Activated CD4-positive, alpha-beta T cell treated with anti-CD3 and anti-CD28 coated beads for 24 hours (primary cell): Measurements from ENCODE around the gene EIF1AD.
"Not testable (repeated sequence)": the region's sequence is repeated elsewhere in the genome, so short reads cannot be mapped to it uniquely, and the experiment has no call there.

Experiments
- DNase-seq, 2 donors: peaks; one replicate each; pipeline ENCODE4 v3.0.0-alpha.2; 2020; ENCODE audit warnings: low read depth in 2 of 2

The EIF1AD gene

DNA sequence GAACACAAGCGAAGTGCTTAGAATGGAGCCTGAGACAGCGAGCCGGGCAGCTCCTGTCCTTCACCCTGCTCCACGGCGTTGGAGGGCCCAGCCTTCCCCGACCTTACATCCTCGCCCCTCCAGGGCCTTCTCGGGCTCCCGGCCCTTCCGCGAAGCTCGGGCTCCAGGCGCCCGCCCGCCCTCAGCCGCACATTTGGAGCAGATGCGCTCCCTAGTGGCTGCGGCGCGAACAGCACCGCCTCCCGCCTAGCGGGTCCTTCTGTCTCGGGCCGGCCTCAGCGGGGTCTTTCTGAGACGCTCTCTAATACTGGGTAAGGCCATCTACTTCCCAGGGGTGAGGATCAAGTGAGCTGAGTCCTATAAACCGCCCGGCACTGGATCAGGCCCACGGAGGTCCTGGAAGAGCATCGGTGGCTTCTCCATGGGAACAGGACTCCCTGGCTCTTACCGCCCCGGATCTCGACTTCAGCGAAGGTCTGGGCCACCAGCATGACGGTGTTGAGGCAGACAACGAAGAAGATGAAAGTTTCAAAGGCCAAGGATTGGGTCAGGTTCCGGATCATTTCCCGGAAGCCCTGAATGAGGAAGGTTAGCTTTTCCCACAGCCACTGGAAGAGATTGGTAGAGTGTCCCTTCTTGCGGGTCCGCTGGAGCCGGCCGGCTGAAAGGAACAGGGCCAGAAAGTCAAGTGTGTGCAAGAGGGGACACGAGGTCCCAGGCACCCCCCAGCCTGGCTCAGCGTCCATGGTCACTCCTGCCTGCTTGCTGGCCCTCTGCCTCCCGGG lies 20.6 kb upstream of the EIF1AD start:
- peak; percentile 76 to 78 for DNase-seq

GRCh38 chr11:66020618-66021357 lies 18.8 kb upstream of the EIF1AD start:
- no peak for DNase-seq

- DNase-seq: no peak
These were observed 18.3 kb upstream of the EIF1AD start for GRCh38 chr11:66020212-66020611.

- no peak for DNase-seq
These were observed 15.4 kb upstream of the EIF1AD start for GRCh38 chr11:66017321-66017720.

- DNase-seq: no peak
These were observed 14.8 kb upstream of the EIF1AD start for GRCh38 chr11:66016793-66017177.

DNA sequence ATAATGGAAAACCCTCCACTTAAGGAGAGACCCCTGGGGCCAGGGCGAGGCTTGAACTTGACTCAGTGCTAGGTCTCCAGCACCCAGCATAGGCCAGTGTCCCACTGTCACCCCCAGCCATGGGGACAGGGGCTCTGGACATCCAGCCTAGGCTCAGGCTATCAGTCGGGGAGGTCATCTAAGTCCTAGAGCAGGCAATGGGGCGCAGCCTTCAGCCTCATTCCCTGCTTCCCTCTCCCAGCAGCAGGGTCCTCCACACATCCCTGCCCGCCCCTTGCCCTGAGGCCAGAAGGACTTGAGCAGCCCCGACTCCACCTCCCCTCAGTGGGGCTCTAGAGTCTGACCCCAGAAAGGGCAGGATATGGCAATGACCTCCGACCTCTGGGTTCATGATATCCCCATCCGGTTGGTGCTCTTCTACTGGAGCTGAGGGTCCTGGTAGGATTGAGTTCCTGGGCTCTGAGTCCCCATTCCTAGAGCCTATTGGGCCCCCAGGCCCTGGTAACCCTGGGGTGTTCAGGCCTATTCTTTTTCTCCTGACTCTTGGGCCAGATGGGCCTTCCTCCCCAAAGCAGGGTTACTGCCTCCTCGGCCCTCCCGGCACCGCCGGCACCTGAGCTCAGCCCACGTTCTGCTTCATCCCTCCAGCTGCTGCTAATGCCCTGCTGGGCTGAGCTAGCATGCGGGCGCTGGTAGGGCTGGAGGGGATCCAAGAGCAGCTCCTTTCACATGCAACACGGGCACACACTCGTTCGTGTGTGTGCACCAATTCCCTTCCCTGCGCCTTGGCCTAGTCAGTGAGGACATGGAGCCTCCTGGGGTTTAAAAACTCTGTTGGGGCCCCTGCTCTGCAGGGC lies 14.2 kb upstream of the EIF1AD start:
- DNase-seq: no peak

- no peak for DNase-seq
These were observed 13.5 kb upstream of the EIF1AD start for GRCh38 chr11:66015454-66015881.

DNA sequence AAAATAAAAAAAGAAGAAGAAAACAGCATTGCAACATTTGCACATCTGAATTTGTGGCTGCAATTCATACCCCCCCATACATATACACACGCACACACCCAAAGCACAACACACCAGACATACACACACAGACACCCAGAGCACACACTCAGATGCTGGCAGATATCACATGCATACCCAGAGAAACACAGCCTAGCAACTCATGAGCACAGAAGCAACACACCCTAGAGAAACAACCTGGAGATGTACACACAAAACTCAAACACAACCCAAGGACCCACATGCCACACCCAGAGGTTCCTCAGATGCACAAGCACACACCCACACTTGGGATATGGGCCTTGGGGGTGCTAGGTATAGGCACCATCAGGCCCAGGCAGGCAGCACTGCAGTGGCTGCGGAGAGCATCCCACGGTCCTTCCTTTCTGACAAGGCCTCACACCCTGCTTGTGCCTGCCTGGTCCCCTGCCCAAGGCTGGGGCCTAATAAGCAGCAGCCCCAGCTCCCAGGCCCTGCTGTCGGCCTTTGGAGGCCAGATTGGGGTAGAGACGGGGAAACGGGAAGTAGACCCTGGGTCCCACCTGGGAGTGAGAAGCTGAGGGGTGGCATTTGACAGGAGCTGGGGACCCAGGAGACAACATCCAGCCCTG lies 13.0 kb upstream of the EIF1AD start:
- DNase-seq: no peak

- no peak for DNase-seq
These were observed 11.8 kb upstream of the EIF1AD start for GRCh38 chr11:66013762-66014100.

- DNase-seq: no peak
These were observed 11.2 kb upstream of the EIF1AD start for GRCh38 chr11:66012946-66013761.

DNA sequence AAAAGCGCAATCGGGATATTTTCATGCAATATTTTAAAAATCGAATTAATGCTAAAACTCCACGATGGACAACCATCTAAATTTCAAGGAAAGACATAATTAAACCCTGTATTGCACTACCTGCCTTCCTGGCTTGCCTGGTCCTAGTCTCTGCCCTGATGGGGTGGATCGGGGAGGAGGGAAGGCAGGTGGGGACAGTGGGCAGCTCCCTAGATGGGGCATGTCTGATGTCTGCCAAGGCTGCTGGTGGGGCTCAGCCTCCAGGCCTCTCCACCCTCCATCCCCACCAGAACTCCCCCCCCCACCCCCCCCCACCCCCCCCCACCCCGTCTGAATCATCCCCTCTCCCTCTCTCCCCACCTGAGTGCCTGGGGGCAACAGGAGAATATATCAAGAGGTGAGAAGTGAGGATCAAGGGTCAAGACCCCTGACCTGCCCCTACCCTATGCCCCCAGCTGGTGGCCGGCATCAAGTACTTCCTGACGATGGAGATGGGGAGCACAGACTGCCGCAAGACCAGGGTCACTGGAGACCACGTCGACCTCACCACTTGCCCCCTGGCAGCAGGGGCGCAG lies 10.5 kb upstream of the EIF1AD start:
- no peak for DNase-seq

- DNase-seq: no peak
These were observed 9.9 kb upstream of the EIF1AD start, which contains the start of gene CST6 for GRCh38 chr11:66011785-66012303. Gene CST6, plus strand, starts transcription at chr11:66012008. Its CDS starts 37 bp downstream, at chr11:66012045.

GRCh38 chr11:66011239-66011784 lies 9.4 kb upstream of the EIF1AD start:
- DNase-seq: no peak

DNA sequence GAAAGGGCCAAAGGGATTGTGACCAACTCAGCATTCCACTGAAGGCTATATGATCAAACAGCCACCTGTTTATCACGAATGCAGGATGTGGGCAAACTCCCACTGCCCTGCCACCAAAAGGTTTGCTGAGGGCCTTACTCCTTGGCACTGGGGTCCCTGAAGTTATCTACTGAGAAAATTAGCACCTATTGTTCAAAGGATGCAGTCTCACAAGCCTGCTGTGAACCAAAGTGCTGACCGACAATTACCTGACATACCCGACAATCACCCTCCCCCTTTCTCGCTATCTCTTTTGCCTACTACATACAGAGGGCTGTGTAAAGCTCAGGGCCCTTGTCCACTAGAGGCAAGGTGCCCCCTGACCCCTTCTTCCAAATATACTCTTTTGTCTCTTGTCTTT lies 8.1 kb upstream of the EIF1AD start:
- DNase-seq: not testable (repeated sequence)

- no peak for DNase-seq
These were observed 6.6 kb upstream of the EIF1AD start for GRCh38 chr11:66008468-66009101.

- DNase-seq: no peak
These were observed 6.1 kb upstream of the EIF1AD start for GRCh38 chr11:66008095-66008467.

DNA sequence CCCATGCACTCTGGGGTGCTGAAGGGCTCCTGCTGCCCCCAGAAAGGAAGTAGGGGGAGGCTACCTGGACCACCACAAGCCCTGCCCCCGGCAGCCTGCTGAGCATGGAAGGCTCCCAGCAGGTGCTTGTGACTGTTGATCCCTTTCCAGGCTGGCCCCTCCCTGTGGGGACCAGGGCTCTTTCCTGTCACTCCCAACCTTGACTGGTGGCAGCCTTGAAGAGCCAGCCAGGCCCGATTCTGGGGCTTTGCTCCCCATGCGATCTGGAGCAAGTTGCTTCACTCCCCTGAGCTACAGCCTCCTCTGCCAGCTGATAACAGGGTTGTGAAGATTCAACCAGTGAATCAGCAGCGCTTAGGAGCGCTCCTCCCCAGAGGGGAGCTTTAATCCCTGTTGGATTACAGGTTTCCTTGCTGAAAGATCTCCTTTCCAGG lies 5.3 kb upstream of the EIF1AD start:
- no peak for DNase-seq

DNA sequence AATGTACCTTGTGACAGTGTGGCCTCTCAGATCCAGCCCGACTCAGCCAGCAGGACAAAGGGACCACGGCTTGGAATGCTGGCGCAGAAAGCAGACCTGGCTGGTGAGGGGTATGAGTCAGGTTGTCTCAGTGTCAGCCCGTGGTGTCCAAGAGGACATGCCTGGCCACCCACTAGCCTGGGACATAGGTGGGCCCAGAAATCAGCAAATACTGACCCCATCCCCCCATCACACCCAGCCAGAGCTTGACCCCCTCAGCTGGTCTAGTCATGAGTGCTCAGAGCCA lies 4.9 kb upstream of the EIF1AD start:
- DNase-seq: no peak

DNA sequence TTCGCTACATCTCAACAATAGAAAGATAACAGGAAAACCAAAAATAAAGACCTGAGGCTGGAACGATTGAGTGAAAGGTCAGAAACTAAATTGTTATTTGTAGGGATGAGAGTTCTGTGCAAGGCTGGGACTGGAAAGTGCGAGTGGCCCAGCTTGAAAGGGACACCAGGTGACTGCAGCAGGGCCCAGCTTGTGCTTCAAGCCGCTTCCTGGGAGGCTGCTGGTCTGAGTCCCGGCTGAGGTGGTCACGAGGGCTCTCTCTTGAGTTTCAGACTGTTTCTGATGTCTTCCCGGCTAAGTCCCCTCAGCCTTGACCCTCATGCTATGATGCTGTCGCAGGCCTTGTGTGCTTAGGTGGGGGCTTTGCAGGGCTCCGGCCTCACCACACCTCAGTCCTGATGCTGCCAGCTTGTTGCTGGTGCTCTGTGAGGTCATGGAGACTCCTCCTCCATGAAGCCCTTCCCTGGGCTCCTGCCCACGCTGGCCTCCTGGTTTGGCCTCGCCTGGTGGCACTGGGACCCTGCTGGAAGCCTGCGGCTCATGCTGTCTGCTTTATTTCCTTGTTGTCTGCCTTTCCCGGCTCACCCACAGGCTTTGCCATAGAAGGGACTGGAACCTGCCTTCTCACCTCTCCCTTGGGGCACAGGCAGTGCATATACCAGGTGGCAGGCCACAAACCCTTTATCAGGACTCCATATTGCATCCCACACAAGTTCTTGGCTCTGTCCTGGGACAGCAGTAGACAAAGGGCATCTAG lies 4.4 kb upstream of the EIF1AD start:
- DNase-seq: no peak
